OCI-LY3 (cell line): ENCODE measurements around the gene HOXC9.

ENCODE experiments used
- H2AFZ ChIP-seq: fragments of 200-600, 300-600 bp; shearing (Covaris generic); 2 replicates; pipeline ENCODE4 v1.6.0; 2014; ENCODE audit warnings: antibody characterized with exemption, low read depth, low read length
- H3K27ac ChIP-seq: fragments of 200-600, 300-600 bp; sonication (generic); 2 replicates; pipeline ENCODE4 v1.5.1; 2014; ENCODE audit warnings: mild to moderate bottlenecking, low read length, moderate library complexity, mixed read lengths
- H3K27me3 ChIP-seq: fragments of 200-600, 300-600 bp; sonication (generic); 2 replicates; pipeline ENCODE4 v1.6.1; 2014; ENCODE audit warnings: low read depth, low read length, mixed read lengths
- H3K36me3 ChIP-seq: fragments of 200-600, 300-600 bp; sonication (generic); replicated peaks from 2 replicates; pipeline ENCODE3; 2014; ENCODE audit warnings: low read depth, low read length, mixed read lengths
- H3K4me1 ChIP-seq: fragments of 300-600, 200-600 bp; sonication (generic); 2 replicates; pipeline ENCODE4 v1.6.1; 2014; ENCODE audit warnings: low read length, mixed read lengths
- H3K4me2 ChIP-seq: fragments of 200-600, 300-600 bp; sonication (generic); 2 replicates; pipeline ENCODE4 v1.6.1; 2014; ENCODE audit warnings: low read length, mixed read lengths
- H3K4me3 ChIP-seq: fragments of 300-600, 200-600 bp; sonication (generic); 2 replicates; pipeline ENCODE4 v1.5.1; 2014; ENCODE audit warnings: antibody characterized with exemption, mild to moderate bottlenecking, low read length, moderate library complexity
- H3K79me2 ChIP-seq: fragments of 300-600, 200-600 bp; shearing (Covaris generic); 2 replicates; pipeline ENCODE4 v1.6.1; 2014; ENCODE audit warnings: mild to moderate bottlenecking, low read length, mixed read lengths
- H3K9ac ChIP-seq: fragments of 300-600, 200-600 bp; shearing (Covaris generic); 2 replicates; pipeline ENCODE4 v1.6.0; 2014; ENCODE audit warnings: mild to moderate bottlenecking, low read length, moderate library complexity
- H3K9me3 ChIP-seq: fragments of 200-600, 300-600 bp; shearing (Covaris generic); 2 replicates; pipeline ENCODE4 v1.6.1; 2014; ENCODE audit warnings: low read length, mixed read lengths; ENCODE audit not compliant: insufficient read depth
- H4K20me1 ChIP-seq: fragments of 200-600, 300-600 bp; sonication (generic); 2 replicates; pipeline ENCODE4 v1.6.1; 2016; ENCODE audit warnings: low read length, mixed read lengths; ENCODE audit not compliant: insufficient read depth
- EZH2phosphoT487 ChIP-seq: fragments of 200-600 bp; shearing (Covaris generic); IDR thresholded peaks from 2 replicates; pipeline ENCODE4 v1.6.1; 2018; ENCODE audit warnings: antibody characterized with exemption, mixed run types, low read depth
- TF ChIP-seq, protein P1 (sequence below): fragments of 200-600, 300-600 bp; sonication (generic); IDR thresholded peaks from 2 replicates; pipeline ENCODE4 v1.5.1; 2014; ENCODE audit warnings: antibody characterized with exemption, low read length, low read depth

The HOXC9 gene

GRCh38 chr12:54001283-54002187, 1.6 kb downstream of the HOXC9 start:
- Histone ChIP-seq H4K20me1 (no peaks in the 10 kb centered on the region), H3K27me3 (peaks cover 8% of the 10 kb centered on the region), H2AFZ (no peak overlapping the region), H3K9ac (no peak overlapping the region), H3K4me2 (no peak overlapping the region), H3K79me2 (no peaks in the 10 kb centered on the region), H3K4me1 (peaks cover 22% of the 10 kb centered on the region), H3K4me3 (no peak overlapping the region), H3K36me3 (no peaks in the 10 kb centered on the region), H3K27ac (no peak overlapping the region), H3K9me3 (no peaks in the 10 kb centered on the region)
- no peak for TF ChIP-seq EZH2phosphoT487
- TF ChIP-seq, protein P1, sequence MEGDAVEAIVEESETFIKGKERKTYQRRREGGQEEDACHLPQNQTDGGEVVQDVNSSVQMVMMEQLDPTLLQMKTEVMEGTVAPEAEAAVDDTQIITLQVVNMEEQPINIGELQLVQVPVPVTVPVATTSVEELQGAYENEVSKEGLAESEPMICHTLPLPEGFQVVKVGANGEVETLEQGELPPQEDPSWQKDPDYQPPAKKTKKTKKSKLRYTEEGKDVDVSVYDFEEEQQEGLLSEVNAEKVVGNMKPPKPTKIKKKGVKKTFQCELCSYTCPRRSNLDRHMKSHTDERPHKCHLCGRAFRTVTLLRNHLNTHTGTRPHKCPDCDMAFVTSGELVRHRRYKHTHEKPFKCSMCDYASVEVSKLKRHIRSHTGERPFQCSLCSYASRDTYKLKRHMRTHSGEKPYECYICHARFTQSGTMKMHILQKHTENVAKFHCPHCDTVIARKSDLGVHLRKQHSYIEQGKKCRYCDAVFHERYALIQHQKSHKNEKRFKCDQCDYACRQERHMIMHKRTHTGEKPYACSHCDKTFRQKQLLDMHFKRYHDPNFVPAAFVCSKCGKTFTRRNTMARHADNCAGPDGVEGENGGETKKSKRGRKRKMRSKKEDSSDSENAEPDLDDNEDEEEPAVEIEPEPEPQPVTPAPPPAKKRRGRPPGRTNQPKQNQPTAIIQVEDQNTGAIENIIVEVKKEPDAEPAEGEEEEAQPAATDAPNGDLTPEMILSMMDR, result no peak

GRCh38 chr12:54002278-54002914, 2.4 kb downstream of the HOXC9 start:
- Histone ChIP-seq H2AFZ (no peak overlapping the region), H4K20me1 (no peaks in the 10 kb centered on the region), H3K4me2 (no peak overlapping the region), H3K9me3 (no peaks in the 10 kb centered on the region), H3K4me3 (no peak overlapping the region), H3K27me3 (peaks cover 17% of the 10 kb centered on the region), H3K4me1 (peaks cover 23% of the 10 kb centered on the region), H3K79me2 (no peaks in the 10 kb centered on the region), H3K9ac (no peak overlapping the region), H3K36me3 (no peaks in the 10 kb centered on the region), H3K27ac (no peak overlapping the region)
- TF ChIP-seq, protein P1, result no peak
- TF ChIP-seq EZH2phosphoT487, result no peak

DNA sequence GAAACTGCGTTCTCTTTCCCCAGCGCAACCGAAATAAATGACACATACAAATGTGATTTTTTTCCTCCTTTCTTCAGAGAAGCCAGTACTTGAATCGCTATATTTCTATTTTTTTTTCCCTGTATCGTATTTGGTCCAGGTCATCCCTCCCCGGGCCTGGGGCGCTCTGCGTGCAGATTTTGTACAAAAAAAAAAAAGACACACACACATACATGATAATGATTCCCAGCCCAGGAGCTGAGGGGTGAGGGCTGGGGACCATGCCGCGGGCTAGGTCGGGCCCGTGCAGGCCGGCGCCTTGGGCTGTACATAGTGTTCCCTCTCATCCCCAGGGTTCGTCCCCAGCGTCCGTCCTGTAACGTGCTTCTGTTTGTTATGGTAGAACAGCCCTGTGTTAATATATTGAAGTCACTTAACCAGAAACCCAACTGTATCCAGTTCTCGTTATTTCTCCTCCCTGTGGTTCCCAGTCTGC, 3.0 kb downstream of the HOXC9 start:
- H3K9ac ChIP-seq, result no peak overlapping the region
- H3K4me2 ChIP-seq, result no peak overlapping the region
- H4K20me1 ChIP-seq, result no peaks in the 10 kb centered on the region
- peaks cover 22% of the 10 kb centered on the region for H3K27me3 ChIP-seq
- no peak overlapping the region for H3K27ac ChIP-seq
- no peaks in the 10 kb centered on the region for H3K9me3 ChIP-seq
- H3K36me3 ChIP-seq, result no peaks in the 10 kb centered on the region
- no peak overlapping the region for H2AFZ ChIP-seq
- peaks cover 23% of the 10 kb centered on the region for H3K4me1 ChIP-seq
- no peak overlapping the region for H3K4me3 ChIP-seq
- TF ChIP-seq EZH2phosphoT487, result no peak
- TF ChIP-seq, protein P1, result no peak
- no peaks in the 10 kb centered on the region for H3K79me2 ChIP-seq

DNA sequence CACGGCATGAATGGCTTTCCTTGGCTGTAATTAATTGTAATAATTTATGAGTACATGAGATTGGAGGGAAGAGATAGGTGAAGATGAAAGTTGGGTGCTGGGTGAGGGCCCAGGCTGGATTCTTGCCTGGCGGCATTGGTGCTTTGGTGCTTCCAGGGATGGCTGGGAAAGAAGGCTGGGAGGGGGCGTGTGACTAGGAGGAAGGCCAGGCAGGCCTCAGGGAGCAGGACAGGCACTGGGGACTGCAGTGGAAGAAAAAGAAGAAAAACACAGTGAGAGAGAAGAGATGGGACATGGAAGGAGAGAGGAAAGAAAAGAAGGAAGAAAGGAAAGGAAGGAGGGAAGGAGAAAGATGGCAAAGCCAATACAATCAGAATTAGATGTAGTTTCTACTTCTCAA, 3.7 kb downstream of the HOXC9 start:
- H3K4me2 ChIP-seq, result peak overlapping the region; percentile 13; the same call in 1 of the 2 replicates
- peaks cover 27% of the 10 kb centered on the region for H3K27me3 ChIP-seq
- no peaks in the 10 kb centered on the region for H4K20me1 ChIP-seq
- no peak overlapping the region for H3K9ac ChIP-seq
- H3K36me3 ChIP-seq, result no peaks in the 10 kb centered on the region
- H3K27ac ChIP-seq, result no peak overlapping the region
- H2AFZ ChIP-seq, result 0 out of 2 replicates have a peak overlapping the region, but pooled peaks have one; percentile 1
- H3K4me3 ChIP-seq, result no peak overlapping the region
- TF ChIP-seq, protein P1, result no peak
- TF ChIP-seq EZH2phosphoT487, result no peak
- H3K9me3 ChIP-seq, result no peaks in the 10 kb centered on the region
- H3K4me1 ChIP-seq, result peaks cover 26% of the 10 kb centered on the region
- no peaks in the 10 kb centered on the region for H3K79me2 ChIP-seq
